TTC549 (cell line): ENCODE results near the gene SLPI.

ENCODE experiments used
- FAIRE-seq: peaks from 2 replicates; lab custom pipeline; 2012; peaks lifted over from hg19 to GRCh38; lab: Jason Lieb, UNC

Gene SLPI

DNA sequence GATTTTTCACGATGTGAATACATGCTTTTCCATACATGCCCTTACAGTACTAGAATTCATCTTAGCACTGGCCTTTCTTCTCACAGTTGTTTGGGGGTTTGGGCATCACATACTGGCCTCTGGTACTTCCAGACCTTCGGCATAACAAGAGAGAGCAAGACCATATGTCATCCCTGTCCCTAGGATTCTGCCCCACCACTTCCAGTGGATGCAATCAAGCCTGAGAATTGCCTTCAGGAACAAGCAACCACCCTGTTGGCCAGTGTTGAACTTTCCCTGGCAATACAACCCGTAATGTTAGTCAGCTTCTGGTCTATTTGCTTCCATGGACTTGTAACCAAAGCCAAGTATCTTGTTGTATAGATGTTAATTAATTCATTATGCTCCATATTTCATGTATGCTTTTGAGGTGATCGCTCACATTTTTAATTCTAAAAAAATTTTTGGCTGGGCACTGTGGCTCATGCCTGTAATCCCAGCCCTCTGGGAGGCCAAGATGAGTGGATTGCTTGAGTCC is 15.4 kb upstream of the SLPI start:
- no peak for FAIRE-seq

DNA sequence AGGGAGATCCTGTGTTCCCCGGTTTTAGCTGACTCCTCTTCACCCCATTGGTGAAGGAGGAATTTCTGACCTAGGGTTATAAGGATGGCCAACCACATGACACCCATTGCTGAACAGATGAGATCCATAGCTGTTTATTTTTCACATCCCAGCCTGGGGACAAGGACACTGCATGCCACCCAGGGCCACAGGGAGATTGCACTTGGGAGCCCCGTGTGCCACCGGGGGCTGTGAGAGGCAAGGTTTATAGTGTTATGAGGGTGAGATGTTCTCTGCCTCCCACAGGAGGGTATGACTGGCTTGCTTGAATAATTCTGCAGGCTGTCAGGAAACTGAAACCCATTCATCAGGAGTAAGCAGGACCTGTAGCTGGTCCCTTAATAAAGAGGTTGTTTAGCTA is 14.7 kb upstream of the SLPI start:
- no peak for FAIRE-seq

DNA sequence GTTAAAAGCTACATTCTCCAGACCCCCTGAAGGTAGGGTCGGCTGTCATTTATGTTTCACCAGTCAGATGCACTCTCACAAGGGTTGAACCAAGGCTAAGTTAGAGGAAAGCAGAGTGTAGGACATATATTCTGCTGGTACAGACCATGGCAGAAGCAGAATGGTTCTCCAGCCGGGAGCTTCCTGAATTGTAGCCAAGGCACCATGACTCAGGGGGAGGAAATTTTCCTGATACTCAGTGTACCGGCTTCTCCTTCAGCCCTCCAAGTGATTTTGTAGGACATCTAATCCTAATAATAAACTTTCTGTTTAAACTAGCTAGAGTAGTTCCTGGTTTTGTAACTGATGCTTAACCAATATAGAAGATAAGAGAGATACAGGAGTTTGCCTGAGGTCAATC is 14.2 kb upstream of the SLPI start:
- no peak for FAIRE-seq

DNA sequence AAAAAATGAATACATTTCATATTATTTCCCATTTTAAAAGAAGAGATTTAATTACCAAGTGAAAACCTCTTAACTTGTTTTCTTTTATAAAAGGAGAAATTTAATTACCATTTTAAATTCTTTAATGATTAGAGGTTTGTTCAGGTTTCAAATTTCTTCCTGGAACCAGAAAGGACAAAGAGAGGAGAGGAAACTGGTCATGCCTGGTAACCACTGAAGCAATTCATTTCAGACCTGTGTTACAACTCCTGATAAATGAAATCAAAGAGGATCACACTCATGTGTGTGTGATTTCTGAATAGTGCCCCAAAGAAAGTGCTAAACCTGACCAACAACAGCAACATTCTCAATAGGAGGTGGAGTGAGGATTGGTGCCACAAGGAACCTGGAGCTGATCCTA is 12.6 kb upstream of the SLPI start:
- no peak for FAIRE-seq

DNA sequence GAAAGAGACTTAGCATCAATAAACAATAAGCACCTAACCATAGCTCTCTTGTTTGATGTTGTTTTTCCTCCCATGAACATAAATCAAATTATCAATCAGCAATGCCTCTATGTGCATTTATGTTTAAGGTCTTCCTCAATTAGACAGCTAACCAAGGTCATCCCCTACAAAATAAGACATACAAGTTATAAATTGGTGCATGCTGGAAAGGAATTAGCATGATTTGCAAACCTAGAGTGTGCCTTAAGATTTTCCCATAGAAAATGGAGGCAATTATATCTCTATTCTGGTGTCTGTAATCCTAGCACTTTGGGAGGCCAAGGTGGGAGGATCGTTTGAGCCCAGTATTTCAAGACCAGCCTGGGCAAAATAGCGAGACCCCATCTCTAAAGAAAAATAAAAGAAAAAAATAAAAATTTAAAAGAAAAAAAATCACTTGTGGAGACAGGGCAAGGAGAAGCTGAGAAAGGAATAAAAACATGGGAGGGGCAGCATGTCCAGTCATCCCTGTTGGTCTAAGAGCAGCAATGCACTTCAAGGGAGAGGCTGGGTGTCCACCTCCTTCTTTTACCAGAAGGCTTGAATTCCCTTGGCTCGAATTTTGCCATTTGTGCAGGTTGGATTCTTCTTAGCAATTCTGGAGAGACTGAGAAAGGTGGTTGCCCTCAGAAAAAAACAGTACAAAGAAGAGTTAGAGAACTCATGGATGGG is 9.3 kb upstream of the SLPI start:
- FAIRE-seq, result no peak

DNA sequence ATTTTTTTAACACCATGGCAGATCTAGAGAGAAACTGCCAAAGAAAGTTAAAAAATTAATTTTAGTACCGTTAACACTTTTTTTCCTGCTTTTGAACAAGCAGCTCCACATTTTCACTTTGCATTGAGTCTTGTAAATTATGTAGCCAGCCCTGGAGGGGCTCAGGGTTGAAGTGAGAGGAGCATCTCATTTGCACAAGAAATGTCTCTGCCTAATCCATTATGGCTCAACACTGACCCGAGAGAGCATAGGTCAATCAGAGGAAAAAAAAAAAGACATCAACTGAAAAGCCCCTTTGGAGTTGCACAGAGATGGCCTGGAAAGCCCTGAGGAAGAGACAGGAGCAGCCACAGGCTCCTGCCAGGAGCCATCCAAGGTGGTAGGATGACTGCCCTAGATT is 4.3 kb upstream of the SLPI start:
- no peak for FAIRE-seq

DNA sequence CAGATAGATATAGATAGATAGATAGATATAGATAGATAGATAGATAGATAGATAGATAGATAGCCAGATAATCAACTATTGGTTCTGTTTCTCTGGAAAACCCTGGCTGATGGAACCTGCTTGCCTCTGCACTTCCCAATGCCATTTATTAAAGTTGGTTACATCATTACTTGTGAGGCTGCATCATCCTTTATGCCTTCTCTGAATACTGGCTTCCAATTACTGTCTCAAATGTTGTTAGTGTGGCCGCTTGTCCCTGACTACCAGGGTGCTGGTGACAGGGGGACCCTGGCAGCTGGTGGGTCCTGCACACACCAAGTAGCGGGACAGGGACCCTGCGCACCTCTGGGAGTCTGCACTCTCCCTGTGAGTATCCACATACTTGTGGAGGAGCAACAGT is 3.9 kb upstream of the SLPI start:
- no peak for FAIRE-seq

DNA sequence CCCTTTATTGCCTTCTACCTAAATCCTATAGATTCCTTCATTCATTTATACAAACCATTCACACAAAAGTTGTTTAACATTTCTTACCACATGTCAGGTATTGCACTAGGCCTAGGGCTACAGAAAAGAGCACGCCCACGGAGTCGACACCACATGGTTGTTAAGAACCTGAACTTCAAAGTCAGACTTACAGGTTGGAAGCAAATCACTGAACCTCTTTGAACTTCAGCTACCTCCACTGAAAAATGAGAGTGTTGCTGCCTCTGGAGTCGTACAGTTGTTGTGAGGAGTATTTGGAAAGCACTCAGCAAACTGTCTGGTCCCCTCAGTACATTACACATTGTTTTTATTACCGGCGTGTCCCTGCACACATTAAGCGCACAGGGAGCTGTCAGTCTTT is 3.3 kb upstream of the SLPI start:
- no peak for FAIRE-seq

DNA sequence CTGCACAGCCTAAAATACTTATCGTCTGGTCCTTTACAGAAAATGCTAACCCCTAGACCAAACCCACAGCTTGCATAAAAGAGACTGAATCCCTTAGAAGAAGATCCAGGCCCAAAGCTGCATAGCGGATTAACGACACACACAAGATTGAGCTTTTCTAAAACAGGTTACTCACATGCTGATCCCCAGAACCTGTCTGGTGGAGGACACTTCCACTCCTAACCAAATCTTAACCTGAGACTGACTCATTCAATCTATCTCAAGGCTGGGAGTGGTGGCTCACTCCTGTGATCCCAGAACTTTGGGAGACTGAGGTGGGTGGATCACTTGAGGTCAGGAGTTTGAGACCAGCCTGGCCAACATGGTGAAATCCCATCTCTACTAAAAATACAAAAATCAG is 2.8 kb upstream of the SLPI start:
- FAIRE-seq, result no peak

DNA sequence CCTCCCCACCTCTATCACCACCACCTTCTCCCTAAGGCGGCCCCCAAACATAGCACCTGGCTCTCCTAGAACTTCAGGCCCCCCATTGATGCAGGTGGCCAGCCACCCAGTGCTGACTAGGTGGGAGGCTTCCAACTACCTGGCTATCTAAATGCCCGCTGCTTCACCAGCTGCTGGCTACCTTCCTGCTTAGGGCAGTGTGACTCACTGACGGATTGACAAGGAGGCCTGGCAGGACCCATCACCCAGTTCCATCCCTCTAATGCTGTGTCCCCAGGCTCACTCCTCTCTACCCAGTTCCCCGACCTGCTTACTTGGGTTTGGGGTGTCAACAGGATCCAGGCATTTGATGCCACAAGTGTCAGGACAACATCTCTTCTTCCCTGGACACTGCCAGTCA is 1.1 kb downstream of the SLPI start:
- no peak for FAIRE-seq

DNA sequence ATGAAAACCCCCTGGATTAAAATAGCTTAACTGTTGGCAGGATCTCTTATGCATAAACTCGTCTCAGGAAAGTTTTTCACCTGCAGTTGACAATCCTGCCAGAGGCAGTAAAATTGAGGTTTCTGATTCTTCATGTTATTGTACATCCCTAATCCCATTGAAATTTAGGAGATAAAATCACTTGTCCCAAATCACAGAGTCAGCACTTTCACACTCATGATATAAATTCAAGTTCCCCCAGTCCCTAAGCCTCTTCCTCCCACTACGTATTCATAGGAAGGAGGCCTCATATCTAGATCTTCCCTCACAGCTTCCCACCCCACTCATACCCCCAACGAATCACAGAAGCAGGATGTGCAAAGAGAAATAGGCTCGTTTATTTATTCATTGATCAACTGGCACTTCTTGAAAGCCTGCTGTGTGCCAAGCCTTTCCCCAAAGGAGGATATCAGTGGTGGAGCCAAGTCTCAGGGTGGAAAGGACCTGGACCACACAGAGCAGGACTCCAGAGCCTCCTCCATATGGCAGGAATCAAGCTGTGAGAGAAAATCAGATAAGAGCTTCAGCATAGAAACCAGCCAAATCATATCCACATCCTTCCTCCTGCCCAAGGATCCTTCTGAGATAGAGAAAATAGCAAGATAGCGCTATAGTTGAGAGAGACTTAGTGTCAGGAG is 2.3 kb downstream of the SLPI start:
- FAIRE-seq, result no peak

DNA sequence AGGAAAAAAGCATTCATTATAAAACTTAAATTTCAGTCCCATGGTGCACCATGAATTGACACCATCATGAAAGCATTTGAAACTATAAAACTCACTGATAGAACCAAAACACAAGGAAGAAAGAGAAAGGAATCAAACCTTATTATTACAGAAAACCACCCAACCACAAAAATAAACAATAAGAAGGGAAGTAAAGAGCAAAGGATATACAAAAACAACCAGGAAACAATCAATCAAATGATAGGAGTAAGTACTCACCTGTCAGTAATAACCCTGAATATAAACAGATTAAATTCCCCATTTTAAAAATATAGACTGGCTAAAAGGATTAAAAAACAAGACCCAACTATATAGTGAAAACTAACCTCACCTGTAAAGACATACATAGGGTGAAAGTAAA is 5.8 kb downstream of the SLPI start:
- FAIRE-seq, result no peak

DNA sequence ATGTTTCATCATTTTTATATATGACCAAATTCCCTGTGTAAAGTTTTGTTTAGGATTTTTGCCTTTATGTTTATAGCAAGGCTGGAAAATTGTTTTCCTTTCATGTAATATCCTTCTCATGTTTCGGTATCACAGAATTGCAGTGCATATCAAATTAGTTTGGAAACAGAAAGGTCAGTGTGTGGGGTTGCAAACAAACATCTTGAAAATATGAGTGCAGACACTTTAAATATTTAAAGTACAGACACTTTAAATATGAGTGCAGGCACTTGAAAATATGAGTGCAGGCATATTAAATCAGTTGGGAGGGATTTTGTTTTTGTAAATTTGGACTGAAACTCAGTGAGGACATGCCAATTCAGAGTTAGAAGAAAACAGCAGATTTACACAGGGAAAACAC is 6.5 kb downstream of the SLPI start:
- FAIRE-seq, result no peak

DNA sequence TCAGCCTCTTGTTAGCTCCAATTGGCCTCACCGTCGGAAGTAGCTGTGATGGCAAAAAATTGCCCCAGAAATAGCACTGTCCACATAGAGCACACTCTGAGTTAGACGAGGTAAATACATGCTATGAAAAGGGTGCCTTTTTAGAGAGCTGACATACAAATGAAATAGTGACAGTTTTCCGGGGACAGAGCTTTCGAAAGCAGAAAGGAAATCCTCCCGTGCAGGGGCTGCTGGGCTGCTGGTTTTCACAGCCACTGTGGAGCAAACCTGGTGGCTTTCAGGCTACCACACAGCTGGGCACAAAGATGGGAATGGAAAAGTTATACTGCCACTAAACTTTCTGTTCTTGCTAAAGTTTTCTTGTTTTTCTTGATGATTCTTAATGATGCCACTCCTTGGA is 8.3 kb downstream of the SLPI start:
- no peak for FAIRE-seq

DNA sequence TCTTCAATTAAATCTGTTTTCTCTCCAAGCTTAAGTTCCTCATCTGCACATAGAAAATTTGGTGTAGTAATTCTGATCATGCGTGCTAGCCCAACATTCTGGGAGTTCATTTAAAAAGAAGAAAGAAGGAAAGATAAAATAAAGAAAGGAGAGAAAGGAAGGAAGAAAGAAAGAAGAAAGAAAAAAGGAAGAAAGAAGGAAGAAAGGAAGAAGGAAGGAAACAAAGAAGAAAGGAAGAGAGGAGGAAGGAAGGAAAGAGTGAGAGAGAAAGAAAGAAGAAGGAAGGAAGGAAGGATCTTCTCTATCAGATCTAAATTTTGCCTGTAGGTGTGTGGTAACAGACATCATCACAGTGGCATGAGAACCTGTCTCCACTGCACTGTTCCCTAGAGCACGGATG is 16.2 kb downstream of the SLPI start:
- FAIRE-seq, result no peak

DNA sequence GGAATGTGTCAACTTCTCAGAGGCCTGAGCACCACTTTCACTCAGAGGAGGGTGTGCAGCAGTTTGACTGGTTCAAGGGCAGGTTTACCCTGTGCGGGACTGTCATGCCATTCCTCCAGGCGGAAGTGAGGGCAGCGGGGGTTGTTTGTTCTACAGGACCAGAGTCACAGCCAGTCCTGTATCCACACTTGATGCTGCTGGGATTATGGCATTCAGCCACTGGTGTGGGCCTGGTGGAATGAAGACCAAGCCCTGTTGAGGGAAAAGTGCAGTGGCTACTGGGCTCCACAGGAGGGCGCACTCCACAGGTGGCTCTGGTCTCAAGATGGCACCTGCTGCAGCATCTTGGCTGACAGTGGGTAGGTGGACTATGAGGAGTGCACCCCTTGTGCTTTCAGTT is 18.4 kb downstream of the SLPI start:
- FAIRE-seq, result no peak

DNA sequence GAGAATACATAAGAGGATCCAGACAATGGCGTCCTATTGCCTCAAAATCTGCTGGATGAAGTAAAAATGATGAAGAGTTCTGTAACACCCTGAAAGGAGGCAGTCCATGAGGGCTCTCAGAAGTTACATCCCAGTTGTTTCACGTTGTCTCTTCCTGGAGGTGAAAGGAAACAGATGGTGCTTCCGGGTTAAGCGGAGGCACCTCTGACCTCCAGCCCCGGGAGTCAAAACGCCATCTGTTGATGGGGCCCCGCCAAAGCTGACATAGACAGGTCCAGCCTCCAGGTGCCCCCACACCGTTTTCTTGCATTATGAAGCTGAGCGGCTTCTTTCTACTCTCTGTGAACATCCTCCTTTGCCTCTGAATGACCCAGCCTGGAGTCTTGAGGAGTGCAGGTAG is 23.7 kb downstream of the SLPI start:
- FAIRE-seq, result no peak

DNA sequence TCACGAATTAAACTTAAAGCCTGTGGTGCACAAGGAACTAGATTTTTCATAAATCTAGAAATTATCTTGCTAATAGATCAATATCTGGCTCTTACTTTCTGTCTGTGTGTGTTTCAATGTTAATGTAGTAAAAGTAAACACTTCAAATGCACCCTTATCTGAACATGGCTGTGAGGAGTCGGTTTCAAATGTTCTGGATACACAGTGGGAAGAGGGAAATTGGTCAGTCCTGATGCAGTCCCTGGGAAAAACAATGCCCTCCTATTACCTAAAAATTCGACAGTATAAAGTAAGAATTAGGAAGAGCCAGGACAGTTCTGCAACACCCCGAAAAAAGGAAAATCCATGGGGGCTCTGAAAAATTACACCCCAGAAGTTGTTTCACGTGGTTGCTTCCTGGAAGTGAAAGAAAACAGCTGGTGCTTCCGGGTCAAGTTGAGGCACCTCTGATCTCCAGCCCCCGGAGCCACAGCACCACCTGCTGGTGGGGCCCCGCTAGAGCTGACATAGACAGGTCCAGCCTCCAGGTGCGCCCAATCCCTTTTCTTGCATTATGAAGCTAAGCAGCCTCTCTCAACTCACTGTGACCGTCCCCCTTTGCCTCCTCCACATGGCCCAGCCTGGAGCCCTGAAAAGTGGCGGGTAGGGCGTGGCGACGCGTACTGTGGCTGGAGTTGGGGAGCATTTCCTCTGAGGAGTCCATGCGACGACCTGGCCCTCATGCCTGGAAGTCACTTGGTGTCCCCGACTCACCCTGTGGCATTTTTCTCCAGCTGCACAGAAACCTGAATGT is 24.9 kb downstream of the SLPI start:
- FAIRE-seq, result no peak

DNA sequence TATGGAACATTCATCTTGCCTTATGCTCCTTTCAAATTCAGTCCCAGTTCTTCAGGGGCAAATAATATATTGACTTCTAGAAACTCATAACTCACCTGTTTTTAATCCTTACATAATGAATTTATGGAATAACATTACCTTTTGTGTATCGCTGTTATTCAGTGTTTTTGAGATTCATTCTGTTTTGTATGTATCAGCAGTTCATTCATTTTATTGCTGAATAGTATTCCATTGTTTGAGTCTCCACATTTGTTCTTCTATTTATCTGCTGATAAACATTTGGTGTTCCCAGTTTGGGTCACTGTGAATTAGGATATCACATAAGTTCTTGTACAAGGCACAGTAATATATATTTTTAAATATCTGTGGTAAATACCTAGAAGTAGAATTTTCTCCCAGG is 28.1 kb downstream of the SLPI start:
- no peak for FAIRE-seq

DNA sequence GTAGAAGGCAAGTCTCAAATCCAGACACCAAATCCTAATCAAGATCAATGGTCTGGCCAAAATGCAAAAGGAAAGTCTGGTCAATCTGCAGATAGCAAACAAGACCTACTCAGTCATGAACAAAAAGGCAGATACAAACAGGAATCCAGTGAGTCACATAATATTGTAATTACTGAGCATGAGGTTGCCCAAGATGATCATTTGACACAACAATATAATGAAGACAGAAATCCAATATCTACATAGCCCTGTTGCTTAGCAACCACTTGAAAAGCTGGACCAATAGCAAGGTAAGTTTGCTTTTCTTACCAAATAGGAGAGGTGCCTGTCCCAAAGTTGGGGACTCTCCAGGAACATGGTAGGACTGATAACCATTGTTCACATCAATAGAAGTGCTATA is 31.2 kb downstream of the SLPI start:
- no peak for FAIRE-seq

DNA sequence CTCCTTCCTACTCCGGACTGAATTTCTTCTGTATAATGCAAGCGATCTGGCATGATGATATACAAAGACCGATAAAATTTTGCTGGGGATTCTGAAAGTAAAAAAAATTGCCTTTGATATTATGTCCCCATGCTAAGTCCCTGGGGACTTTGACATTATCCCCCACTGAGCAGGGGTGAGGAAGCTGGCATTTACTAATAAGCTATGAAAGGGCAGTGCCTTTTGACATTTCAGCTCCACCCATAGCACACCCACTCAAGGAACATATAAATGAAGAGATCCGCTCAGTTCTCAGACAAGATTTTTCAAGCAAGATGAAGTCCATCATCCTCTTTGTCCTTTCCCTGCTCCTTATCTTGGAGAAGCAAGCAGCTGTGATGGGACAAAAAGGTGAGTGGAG is 33.3 kb downstream of the SLPI start, which contains the start of gene SEMG2:
Gene SEMG2 (plus strand): TSS at position 298 of the 400 bp plus-strand sequence. CDS start 17 bp downstream, at position 315.
- no peak for FAIRE-seq

DNA sequence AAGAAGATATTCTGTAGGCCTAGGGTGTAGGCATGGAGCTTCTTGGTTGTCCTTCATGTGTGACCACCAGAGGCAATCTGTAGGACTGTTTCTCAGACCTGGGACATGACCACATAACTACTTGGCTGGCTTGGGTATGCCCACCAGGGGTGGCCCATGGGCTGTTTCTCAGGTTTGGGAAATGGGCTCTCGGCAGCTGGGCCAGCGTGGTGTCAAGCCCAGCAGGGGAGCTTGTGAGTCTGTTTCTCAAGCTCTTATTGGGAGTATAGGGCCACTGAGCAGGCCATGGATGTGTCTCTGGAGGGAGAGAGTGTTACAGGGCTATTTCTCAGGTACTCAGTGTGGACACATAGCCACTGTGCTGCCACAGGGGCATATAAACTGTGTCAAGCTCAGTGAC is 35.7 kb downstream of the SLPI start:
- no peak for FAIRE-seq

DNA sequence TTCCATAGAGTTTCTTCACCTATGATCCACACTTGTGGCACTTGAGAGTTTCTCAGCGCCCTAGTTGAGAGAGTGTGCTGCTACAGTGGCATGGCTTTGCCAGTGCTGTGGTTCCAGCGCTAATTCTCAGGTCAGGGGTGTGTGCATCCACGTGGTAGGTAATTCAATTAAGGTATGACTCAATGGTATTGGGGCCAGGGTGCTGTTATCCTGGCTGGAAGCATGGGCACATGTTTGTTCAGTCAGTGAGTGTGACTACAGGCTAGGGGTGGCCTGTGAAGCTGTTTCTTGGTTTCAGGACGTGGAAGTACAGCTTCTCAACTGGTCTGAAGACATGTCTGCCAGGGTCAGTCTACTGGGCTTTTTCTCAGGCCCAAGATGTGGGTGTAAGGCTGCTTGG is 36.2 kb downstream of the SLPI start:
- FAIRE-seq, result no peak
